Activated CD8-positive, alpha-beta memory T cell treated with anti-CD3 and anti-CD28 coated beads for 48 hours (primary cell): Measurements from ENCODE around the gene FRAS1.
"Not testable (repeated sequence)": the region's sequence is repeated elsewhere in the genome, so short reads cannot be mapped to it uniquely, and the experiment has no call there.

ENCODE experiments used
- DNase-seq, 3 experiments: peaks; one replicate each; pipeline ENCODE4 v3.0.0-alpha.2; 2020; ENCODE audit warnings: low read depth in 2 of 3, low spot score in 2 of 3

The FRAS1 gene

GRCh38 chr4:78543424-78544125 lies 486.5 kb downstream of the FRAS1 start:
- DNase-seq, result no peak

GRCh38 chr4:78544678-78545077 lies 487.6 kb downstream of the FRAS1 start:
- DNase-seq, result no peak

- DNase-seq, result no peak
Measured at GRCh38 chr4:78545275-78546246, 488.4 kb downstream of the FRAS1 start.

GRCh38 chr4:78547899-78548298 lies 490.8 kb downstream of the FRAS1 start:
- DNase-seq, result not testable (repeated sequence)

- not testable (repeated sequence) for DNase-seq
Measured at GRCh38 chr4:78548889-78549288, 491.8 kb downstream of the FRAS1 start.

GRCh38 chr4:78551420-78552351 lies 494.6 kb downstream of the FRAS1 start, which contains the start of gene ANXA3:
Gene ANXA3, plus strand, starts transcription at chr4:78551770. Its CDS starts 2,704 bp downstream, at chr4:78554474.
- no peak for DNase-seq

GRCh38 chr4:78552389-78553042 lies 495.4 kb downstream of the FRAS1 start:
- no peak for DNase-seq

- no peak for DNase-seq
Measured at GRCh38 chr4:78553043-78553396, 495.9 kb downstream of the FRAS1 start.

- DNase-seq, result no peak
Measured at GRCh38 chr4:78553529-78554060, 496.5 kb downstream of the FRAS1 start.

- no peak for DNase-seq
Measured at GRCh38 chr4:78556665-78557064, 499.5 kb downstream of the FRAS1 start.

GRCh38 chr4:78557841-78558240 lies 500.7 kb downstream of the FRAS1 start:
- no peak for DNase-seq

- no peak for DNase-seq
Measured at GRCh38 chr4:78558410-78558809, 501.3 kb downstream of the FRAS1 start.

- DNase-seq, result no peak
Measured at GRCh38 chr4:78560296-78560963, 503.3 kb downstream of the FRAS1 start.

- no peak for DNase-seq
Measured at GRCh38 chr4:78561677-78562076, 504.6 kb downstream of the FRAS1 start.

GRCh38 chr4:78562687-78563086 lies 505.6 kb downstream of the FRAS1 start:
- DNase-seq, result no peak

GRCh38 chr4:78565971-78566372 lies 508.8 kb downstream of the FRAS1 start:
- DNase-seq, result no peak

GRCh38 chr4:78566834-78567499 lies 509.8 kb downstream of the FRAS1 start:
- DNase-seq, result no peak

- DNase-seq, result no peak
Measured at GRCh38 chr4:78567500-78568060, 510.5 kb downstream of the FRAS1 start.
